Measurements from ENCODE around the gene AUTS2. TPM values are rescaled to one million over a fixed set of nuclear protein-coding genes. Genes with fewer than 3 reads are reported as not detected.

Gene AUTS2
- total and polyA plus RNA-seq, 10 of the 15 experiments (the other 5 are each of a cell fraction or from before 2014, with no cell fraction given), result 6.4 to 55.6 (median 21.6) TPM

DNA sequence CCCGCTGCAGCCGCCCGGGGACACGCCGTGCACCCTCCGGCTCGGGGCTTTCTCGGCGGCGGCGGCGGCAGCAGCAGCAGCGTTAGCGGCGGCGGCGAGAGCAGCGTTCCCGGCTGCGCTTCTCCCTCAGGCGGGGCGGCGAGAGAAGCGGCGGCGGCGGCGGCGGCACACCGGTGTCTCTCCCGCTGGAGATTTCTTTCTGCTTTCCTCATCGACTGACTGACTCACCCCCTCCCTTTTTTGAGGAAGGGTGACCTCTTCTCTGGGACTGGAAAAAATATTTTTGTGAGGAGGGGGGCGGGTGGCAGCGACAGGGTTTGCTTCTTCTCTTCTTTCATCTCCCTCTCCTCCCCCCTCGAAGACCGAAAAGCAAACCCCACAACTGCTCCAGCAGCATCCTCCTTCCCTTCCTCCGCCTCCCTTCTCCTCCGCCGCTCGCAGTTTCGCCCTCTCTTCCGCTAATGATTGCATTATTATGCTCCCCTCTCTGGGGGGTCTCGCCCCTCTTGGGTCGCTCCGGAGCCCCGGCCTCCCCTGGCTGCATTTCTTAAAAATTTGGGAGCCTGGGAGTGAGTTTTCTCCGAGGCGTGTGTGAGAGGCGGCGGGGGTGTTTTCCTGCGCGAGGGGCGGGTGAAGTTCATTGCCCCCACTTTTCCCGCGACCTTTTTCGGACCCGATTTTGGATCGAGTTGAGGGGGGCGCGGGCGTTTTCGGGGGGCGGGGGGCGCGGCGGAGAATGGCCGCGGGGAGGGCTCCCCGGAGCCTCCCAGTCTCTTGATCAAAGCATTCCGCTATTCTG, 411 bp downstream of the AUTS2 start (continued):
- TF ChIP-seq, protein P1, sequence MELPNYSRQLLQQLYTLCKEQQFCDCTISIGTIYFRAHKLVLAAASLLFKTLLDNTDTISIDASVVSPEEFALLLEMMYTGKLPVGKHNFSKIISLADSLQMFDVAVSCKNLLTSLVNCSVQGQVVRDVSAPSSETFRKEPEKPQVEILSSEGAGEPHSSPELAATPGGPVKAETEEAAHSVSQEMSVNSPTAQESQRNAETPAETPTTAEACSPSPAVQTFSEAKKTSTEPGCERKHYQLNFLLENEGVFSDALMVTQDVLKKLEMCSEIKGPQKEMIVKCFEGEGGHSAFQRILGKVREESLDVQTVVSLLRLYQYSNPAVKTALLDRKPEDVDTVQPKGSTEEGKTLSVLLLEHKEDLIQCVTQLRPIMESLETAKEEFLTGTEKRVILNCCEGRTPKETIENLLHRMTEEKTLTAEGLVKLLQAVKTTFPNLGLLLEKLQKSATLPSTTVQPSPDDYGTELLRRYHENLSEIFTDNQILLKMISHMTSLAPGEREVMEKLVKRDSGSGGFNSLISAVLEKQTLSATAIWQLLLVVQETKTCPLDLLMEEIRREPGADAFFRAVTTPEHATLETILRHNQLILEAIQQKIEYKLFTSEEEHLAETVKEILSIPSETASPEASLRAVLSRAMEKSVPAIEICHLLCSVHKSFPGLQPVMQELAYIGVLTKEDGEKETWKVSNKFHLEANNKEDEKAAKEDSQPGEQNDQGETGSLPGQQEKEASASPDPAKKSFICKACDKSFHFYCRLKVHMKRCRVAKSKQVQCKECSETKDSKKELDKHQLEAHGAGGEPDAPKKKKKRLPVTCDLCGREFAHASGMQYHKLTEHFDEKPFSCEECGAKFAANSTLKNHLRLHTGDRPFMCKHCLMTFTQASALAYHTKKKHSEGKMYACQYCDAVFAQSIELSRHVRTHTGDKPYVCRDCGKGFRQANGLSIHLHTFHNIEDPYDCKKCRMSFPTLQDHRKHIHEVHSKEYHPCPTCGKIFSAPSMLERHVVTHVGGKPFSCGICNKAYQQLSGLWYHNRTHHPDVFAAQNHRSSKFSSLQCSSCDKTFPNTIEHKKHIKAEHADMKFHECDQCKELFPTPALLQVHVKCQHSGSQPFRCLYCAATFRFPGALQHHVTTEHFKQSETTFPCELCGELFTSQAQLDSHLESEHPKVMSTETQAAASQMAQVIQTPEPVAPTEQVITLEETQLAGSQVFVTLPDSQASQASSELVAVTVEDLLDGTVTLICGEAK (IDR thresholded peaks at IDR 0.05; ENCODE audit: borderline replicate concordance), result peak; percentile 55; the same call in 1 of the 2 replicates
- TF ChIP-seq, protein P2, sequence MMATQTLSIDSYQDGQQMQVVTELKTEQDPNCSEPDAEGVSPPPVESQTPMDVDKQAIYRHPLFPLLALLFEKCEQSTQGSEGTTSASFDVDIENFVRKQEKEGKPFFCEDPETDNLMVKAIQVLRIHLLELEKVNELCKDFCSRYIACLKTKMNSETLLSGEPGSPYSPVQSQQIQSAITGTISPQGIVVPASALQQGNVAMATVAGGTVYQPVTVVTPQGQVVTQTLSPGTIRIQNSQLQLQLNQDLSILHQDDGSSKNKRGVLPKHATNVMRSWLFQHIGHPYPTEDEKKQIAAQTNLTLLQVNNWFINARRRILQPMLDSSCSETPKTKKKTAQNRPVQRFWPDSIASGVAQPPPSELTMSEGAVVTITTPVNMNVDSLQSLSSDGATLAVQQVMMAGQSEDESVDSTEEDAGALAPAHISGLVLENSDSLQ (IDR thresholded peaks at IDR 0.05), result no peak
- no peak for TF ChIP-seq TAF1 (IDR thresholded peaks at IDR 0.05; ENCODE audit: borderline replicate concordance, low read depth, low read length)
- TF ChIP-seq ZNF622 (IDR thresholded peaks at IDR 0.05), result no peak
- TF ChIP-seq, protein P3, sequence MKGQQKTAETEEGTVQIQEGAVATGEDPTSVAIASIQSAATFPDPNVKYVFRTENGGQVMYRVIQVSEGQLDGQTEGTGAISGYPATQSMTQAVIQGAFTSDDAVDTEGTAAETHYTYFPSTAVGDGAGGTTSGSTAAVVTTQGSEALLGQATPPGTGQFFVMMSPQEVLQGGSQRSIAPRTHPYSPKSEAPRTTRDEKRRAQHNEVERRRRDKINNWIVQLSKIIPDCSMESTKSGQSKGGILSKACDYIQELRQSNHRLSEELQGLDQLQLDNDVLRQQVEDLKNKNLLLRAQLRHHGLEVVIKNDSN (IDR thresholded peaks at IDR 0.05; ENCODE audit: borderline replicate concordance, extremely low read length, insufficient read depth, low read depth, low read length), result no peak
- TF ChIP-seq GATAD2B (conservative IDR thresholded peaks at IDR 0.05; ENCODE audit: low read depth), result peak; percentile 76
- no peak for TF ChIP-seq SUPT20H (IDR thresholded peaks at IDR 0.05; ENCODE audit: borderline replicate concordance, control insufficient read depth, low read depth, low read length)
- no peak for TF ChIP-seq IRF4 (IDR thresholded peaks at IDR 0.05; ENCODE audit: low read depth, low read length)
- TF ChIP-seq ESRRA (IDR thresholded peaks at IDR 0.05; ENCODE audit: low read length), result no peak
- TF ChIP-seq SMARCA5 (IDR thresholded peaks at IDR 0.05), result peak; percentile 78; the same call in 1 of the 2 replicates
- no peak for TF ChIP-seq CBX3 (IDR thresholded peaks at IDR 0.05; ENCODE audit: borderline replicate concordance, low read depth)
- TF ChIP-seq, protein P4, sequence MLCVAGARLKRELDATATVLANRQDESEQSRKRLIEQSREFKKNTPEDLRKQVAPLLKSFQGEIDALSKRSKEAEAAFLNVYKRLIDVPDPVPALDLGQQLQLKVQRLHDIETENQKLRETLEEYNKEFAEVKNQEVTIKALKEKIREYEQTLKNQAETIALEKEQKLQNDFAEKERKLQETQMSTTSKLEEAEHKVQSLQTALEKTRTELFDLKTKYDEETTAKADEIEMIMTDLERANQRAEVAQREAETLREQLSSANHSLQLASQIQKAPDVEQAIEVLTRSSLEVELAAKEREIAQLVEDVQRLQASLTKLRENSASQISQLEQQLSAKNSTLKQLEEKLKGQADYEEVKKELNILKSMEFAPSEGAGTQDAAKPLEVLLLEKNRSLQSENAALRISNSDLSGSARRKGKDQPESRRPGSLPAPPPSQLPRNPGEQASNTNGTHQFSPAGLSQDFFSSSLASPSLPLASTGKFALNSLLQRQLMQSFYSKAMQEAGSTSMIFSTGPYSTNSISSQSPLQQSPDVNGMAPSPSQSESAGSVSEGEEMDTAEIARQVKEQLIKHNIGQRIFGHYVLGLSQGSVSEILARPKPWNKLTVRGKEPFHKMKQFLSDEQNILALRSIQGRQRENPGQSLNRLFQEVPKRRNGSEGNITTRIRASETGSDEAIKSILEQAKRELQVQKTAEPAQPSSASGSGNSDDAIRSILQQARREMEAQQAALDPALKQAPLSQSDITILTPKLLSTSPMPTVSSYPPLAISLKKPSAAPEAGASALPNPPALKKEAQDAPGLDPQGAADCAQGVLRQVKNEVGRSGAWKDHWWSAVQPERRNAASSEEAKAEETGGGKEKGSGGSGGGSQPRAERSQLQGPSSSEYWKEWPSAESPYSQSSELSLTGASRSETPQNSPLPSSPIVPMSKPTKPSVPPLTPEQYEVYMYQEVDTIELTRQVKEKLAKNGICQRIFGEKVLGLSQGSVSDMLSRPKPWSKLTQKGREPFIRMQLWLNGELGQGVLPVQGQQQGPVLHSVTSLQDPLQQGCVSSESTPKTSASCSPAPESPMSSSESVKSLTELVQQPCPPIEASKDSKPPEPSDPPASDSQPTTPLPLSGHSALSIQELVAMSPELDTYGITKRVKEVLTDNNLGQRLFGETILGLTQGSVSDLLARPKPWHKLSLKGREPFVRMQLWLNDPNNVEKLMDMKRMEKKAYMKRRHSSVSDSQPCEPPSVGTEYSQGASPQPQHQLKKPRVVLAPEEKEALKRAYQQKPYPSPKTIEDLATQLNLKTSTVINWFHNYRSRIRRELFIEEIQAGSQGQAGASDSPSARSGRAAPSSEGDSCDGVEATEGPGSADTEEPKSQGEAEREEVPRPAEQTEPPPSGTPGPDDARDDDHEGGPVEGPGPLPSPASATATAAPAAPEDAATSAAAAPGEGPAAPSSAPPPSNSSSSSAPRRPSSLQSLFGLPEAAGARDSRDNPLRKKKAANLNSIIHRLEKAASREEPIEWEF (IDR thresholded peaks at IDR 0.05; ENCODE audit: insufficient replicate concordance, low read depth, low read length), result no peak
- no peak for TF ChIP-seq ZNF24 (IDR thresholded peaks at IDR 0.05)
- TF ChIP-seq, protein P5, sequence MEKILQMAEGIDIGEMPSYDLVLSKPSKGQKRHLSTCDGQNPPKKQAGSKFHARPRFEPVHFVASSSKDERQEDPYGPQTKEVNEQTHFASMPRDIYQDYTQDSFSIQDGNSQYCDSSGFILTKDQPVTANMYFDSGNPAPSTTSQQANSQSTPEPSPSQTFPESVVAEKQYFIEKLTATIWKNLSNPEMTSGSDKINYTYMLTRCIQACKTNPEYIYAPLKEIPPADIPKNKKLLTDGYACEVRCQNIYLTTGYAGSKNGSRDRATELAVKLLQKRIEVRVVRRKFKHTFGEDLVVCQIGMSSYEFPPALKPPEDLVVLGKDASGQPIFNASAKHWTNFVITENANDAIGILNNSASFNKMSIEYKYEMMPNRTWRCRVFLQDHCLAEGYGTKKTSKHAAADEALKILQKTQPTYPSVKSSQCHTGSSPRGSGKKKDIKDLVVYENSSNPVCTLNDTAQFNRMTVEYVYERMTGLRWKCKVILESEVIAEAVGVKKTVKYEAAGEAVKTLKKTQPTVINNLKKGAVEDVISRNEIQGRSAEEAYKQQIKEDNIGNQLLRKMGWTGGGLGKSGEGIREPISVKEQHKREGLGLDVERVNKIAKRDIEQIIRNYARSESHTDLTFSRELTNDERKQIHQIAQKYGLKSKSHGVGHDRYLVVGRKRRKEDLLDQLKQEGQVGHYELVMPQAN (conservative IDR thresholded peaks at IDR 0.05), result peak; percentile 76
- no peak for TF ChIP-seq MEF2A (IDR thresholded peaks at IDR 0.05; ENCODE audit: insufficient read depth, low read depth, low read length)

Data from GM12878 (cell line).